Fibroblast of gingiva (primary cell): ENCODE measurements around the gene CAMK2G.
A peak's percentile ranks its signal among the peaks of the same experiment; 100 is the strongest.
"Not testable (repeated sequence)": the region's sequence is repeated elsewhere in the genome, so short reads cannot be mapped to it uniquely, and the experiment has no call there.

Experiments
- DNase-seq: peaks from one replicate; pipeline ENCODE4 v3.0.0-alpha.2; 2011; ENCODE audit warnings: low read depth

The CAMK2G gene

GRCh38 chr10:73902351-73902750 is 28.0 kb upstream of the CAMK2G start:
- DNase-seq, result no peak

GRCh38 chr10:73901261-73901660 is 26.9 kb upstream of the CAMK2G start:
- no peak for DNase-seq

GRCh38 chr10:73900064-73900463 is 25.7 kb upstream of the CAMK2G start:
- DNase-seq, result no peak

DNA sequence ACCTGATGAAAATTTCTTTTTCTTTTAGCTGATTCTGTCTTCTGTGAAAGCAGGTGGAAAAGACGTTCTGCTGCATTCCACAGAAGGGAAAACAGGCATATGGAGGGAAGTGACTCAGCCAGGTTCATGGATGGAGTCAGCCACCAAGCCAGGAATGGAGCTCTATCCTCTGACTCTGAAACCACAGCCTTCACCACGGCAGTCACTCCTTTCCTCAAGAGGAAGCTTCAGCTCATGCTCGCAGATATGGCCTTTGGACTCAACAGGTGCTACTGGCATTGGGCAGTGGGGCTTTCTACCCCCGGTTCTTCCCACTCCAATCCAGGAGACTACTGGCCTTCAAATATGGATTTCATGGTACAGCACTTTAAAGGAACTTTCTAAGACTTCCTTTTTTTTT is 25.1 kb upstream of the CAMK2G start:
- no peak for DNase-seq

- DNase-seq, result no peak
Observed at GRCh38 chr10:73898730-73899410, 24.5 kb upstream of the CAMK2G start.

GRCh38 chr10:73897693-73898092 is 23.3 kb upstream of the CAMK2G start:
- no peak for DNase-seq

- not testable (repeated sequence) for DNase-seq
Observed at GRCh38 chr10:73895381-73895780, 21.0 kb upstream of the CAMK2G start.

- peak; percentile 91 for DNase-seq
Observed at GRCh38 chr10:73894245-73894971, 20.1 kb upstream of the CAMK2G start.

DNA sequence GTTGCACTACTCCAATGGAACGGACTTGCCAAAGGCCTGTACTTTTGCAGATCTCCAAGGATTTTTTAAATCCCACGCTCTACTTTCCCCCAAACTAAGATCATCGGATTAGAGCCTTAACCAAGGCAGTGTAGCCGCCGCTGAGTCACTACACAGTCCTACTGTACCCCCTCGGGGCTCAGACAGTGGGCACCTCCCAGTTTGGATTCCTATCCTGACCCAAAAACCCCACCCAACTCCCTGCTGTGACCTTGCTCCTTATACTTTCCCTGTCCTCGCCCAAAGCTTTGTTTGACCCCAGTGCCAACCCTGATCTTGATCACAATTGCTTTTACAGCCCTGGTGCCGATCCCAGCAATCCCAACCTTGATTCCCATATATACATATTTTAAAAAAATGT is 19.1 kb upstream of the CAMK2G start:
- no peak for DNase-seq

GRCh38 chr10:73892310-73893030 is 18.1 kb upstream of the CAMK2G start:
- DNase-seq, result peak; percentile 76

DNA sequence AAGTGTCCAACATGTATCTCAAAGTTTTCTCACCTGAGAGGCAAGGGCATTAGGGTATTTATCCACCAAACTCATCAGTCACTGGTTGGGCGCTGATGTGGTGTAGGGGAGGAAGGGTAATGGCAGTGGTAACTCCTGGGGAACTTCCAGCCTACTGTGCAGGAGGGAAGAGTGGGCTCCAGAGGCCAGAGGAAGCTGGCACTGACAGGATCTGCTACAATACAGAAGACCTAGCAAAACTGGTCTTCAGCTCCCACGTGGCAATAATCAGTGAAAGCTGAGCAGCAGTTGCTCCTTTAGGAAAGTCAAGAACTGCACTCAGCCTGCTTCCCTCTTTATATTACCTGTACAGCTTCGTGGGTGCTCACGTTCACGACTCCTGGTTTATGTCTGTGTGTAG is 17.2 kb upstream of the CAMK2G start:
- no peak for DNase-seq

GRCh38 chr10:73890830-73891229 is 16.5 kb upstream of the CAMK2G start:
- not testable (repeated sequence) for DNase-seq

DNA sequence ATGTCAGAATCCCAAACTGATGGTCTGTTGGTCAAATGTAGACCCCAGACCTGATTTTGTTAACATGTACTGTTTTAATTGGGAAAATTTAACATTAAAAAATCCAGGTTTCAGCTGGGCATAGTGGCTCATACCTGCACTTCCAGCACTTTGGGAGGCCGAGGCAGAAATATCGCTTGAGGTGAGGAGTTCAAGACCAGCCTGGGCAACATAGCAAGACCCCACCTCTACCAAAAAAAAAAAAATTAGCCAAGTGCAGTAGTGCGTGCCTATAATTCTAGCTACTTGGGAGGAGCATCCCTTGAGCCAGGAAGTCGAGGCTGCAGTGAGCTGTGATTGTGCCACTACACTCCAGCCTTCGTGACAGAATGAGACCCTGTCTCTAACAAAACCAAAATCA is 15.9 kb upstream of the CAMK2G start:
- no peak for DNase-seq

DNA sequence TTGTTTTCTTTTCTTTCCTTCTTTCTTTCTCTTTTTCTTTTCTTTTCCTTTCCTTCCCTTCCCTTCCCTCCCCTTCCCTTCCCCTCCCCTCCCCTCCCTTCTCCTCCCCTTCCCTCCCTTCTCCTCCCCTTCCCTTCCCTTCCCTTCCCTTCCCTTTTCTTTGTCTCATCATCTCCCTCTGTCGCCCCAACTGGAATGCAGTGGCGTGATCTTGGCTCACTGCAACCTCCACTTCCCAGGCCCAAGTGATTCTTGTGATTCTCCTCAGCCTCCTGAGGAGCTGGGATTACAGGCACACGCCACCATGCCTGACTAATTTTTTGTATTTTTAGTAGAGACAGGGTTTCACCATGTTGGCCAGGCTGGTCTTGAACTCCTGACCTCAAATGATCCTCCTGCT is 15.1 kb upstream of the CAMK2G start:
- DNase-seq, result not testable (repeated sequence)

GRCh38 chr10:73889014-73889413 is 14.7 kb upstream of the CAMK2G start:
- DNase-seq, result peak; percentile 79

DNA sequence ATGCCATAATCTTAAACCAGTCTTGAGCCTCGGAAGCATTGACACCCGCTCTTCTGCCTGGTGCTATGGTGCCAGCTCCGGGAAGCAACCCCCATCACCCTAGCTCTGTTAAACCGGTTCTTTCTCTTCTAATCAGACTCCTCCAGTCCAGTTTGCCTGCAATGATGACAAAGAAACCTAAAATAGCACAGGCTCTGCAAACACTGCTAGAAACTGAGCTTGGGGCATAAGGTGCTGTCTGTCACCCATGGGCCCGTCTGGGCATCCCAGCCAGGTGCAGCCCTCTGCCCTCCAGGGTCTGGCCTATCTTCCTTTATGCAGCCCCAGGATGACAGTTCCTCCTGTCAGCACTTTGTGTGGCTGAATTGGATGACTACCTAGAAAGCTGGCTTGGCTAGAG is 14.2 kb upstream of the CAMK2G start:
- no peak for DNase-seq

GRCh38 chr10:73887294-73888039 is 13.1 kb upstream of the CAMK2G start:
- peak; percentile 95 for DNase-seq

GRCh38 chr10:73886661-73887293 is 12.4 kb upstream of the CAMK2G start:
- DNase-seq, result no peak

DNA sequence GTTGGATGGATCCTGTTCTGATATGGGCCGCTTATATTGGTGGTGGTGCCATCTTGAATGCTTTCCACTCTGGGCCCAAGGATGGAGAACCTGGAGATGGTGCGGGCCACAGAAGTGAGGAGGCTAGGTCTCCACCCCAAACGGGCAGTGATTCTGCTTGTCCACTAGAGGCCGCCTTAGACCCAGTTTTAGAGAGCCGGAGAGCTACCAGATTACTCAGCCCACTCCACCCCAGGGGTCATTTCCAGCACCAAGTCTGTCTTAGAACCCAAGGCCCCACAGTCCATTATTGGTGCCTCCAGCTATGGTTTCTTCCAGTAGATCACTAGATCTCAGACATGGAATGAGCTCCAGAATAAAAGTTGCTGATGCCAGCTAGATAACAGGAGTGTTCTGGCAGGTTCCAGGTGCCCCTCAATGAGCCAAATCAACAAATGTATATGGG is 11.8 kb upstream of the CAMK2G start:
- DNase-seq, result peak; percentile 74

DNA sequence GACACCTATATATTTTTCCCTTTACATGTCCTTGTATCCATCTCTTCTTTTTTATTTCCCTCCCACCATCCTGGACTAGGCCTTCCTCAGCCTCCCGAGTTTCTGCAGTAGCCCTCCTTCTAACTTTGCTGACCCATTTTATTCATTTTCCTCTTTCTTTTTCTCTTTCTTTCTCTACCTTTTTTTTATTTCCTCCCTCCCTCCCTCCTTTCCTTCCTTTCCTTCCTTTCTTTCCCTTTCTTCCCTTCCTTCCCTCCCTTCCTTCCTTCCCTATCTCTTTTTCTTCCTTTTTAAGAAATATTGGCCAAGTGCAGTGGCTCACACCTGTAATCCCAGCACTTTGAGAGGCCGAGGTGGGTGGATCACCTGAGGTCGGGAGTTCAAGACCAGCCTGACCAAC is 9.7 kb upstream of the CAMK2G start:
- no peak for DNase-seq

GRCh38 chr10:73881221-73881919 is 7.0 kb upstream of the CAMK2G start:
- no peak for DNase-seq
